HepG2 (cell line): ENCODE results near the gene HSPA5. TPM values are rescaled to one million over a fixed set of nuclear protein-coding genes. Genes with fewer than 3 reads are reported as not detected.

Experiments
- MYC ChIP-seq: sonication (generic); formaldehyde crosslinking; IDR thresholded peaks from 2 replicates; pipeline ENCODE4 v1.9.0; 2021; ENCODE audit warnings: missing genetic modification reagents, borderline replicate concordance
- SETDB1 ChIP-seq: sonication (generic); formaldehyde crosslinking; IDR thresholded peaks from 2 replicates; pipeline ENCODE4 v1.5.1; 2020; ENCODE audit warnings: missing genetic modification reagents, mild to moderate bottlenecking, borderline replicate concordance
- SOX6 ChIP-seq, 2 experiments: fragments of 450-650 bp in 1 of 2; sonication (generic) in 1 of 2; formaldehyde crosslinking in 1 of 2; IDR thresholded peaks; 2 replicates each; pipeline versions ENCODE4 v1.4.0 to v1.6.1; 2017 to 2020; ENCODE audit warnings: antibody characterized with exemption in 1 of 2, mild to moderate bottlenecking in 1 of 2, missing genetic modification reagents in 1 of 2
- ZBTB42 ChIP-seq: sonication (generic); formaldehyde crosslinking; IDR thresholded peaks from 2 replicates; pipeline ENCODE4 v1.5.0; 2020; ENCODE audit warnings: mild to moderate bottlenecking, missing genetic modification reagents
- ZBTB46 ChIP-seq: sonication (generic); formaldehyde crosslinking; IDR thresholded peaks from 2 replicates; pipeline ENCODE4 v1.4.0; 2020; ENCODE audit warnings: mild to moderate bottlenecking, missing genetic modification reagents, borderline replicate concordance
- ZNF12 ChIP-seq: sonication (generic); formaldehyde crosslinking; IDR thresholded peaks from 2 replicates; pipeline ENCODE4 v1.5.0; 2020; ENCODE audit warnings: missing genetic modification reagents
- ZNF318 ChIP-seq: sonication (generic); formaldehyde crosslinking; IDR thresholded peaks from 2 replicates; pipeline ENCODE4 v1.4.0; 2020; ENCODE audit warnings: mild to moderate bottlenecking, missing genetic modification reagents
- ZNF362 ChIP-seq: sonication (generic); formaldehyde crosslinking; IDR thresholded peaks from 2 replicates; pipeline ENCODE4 v1.4.0; 2020; ENCODE audit warnings: missing genetic modification reagents, mild to moderate bottlenecking, borderline replicate concordance
- ZNF484 ChIP-seq: sonication (generic); formaldehyde crosslinking; IDR thresholded peaks from 2 replicates; pipeline ENCODE4 v1.5.1; 2020; ENCODE audit warnings: mild to moderate bottlenecking, low read depth, missing genetic modification reagents, borderline replicate concordance
- ZNF496 ChIP-seq: sonication (generic); formaldehyde crosslinking; IDR thresholded peaks from 2 replicates; pipeline ENCODE4 v1.8.1; 2023; ENCODE audit warnings: mild to moderate bottlenecking, moderate library complexity, missing genetic modification reagents; ENCODE audit not compliant: insufficient replicate concordance
- ZNF615 ChIP-seq: sonication (generic); formaldehyde crosslinking; IDR thresholded peaks from 2 replicates; pipeline ENCODE4 v1.5.0; 2020; ENCODE audit warnings: mild to moderate bottlenecking, missing genetic modification reagents, borderline replicate concordance
- ZNF691 ChIP-seq: sonication (generic); formaldehyde crosslinking; IDR thresholded peaks from 2 replicates; pipeline ENCODE4 v1.4.0; 2020; ENCODE audit warnings: missing genetic modification reagents, low read depth, mild to moderate bottlenecking, borderline replicate concordance
- ZNF766 ChIP-seq: sonication (generic); formaldehyde crosslinking; IDR thresholded peaks from 2 replicates; pipeline ENCODE4 v1.5.0; 2020; ENCODE audit warnings: missing genetic modification reagents, borderline replicate concordance
- ZNF777 ChIP-seq: sonication (generic); formaldehyde crosslinking; IDR thresholded peaks from 2 replicates; pipeline ENCODE4 v1.4.0; 2020; ENCODE audit warnings: missing genetic modification reagents
- ZNF891 ChIP-seq: sonication (generic); formaldehyde crosslinking; IDR thresholded peaks from 2 replicates; pipeline ENCODE4 v1.5.0; 2020; ENCODE audit warnings: mild to moderate bottlenecking, missing genetic modification reagents
- polyA plus RNA-seq, 8 experiments: library from polyadenylated mRNA; depleted of rRNA in 3 of 8; stranded (reverse) in 7 of 8; unstranded in 1 of 8; fragments of >200 nt; fragmentation: Illumina TruSeq in 4 of 8; extraction: Trizol in 4 of 8; gene quantifications; 2 replicates each; pipeline versions ENCODE4 v1.2.1 to v1.2.3, GENCODE V29; 2011 to 2016; ENCODE audit warnings: low read depth in 4 of 8, missing spikeins in 1 of 8, mixed read lengths in 1 of 8; ENCODE audit not compliant: insufficient read depth in 1 of 8
- total RNA-seq, 5 experiments: library from RNA; depleted of rRNA; stranded (reverse); fragments of >200 nt; fragmentation: Illumina TruSeq; extraction: Trizol; gene quantifications; 2 replicates each; pipeline ENCODE4 v1.2.3, GENCODE V29; 2016; ENCODE audit warnings: low read depth in 1 of 5

HSPA5 gene
- total and polyA plus RNA-seq, 2 of the 13 experiments (the other 11 are each of a cell fraction or from before 2014, with no cell fraction given), result 201 to 206 TPM

GRCh38 chr9:125200216-125201047, 40.7 kb downstream of the HSPA5 start, which contains the start of gene RABEPK (continued):
- TF ChIP-seq ZNF318, result no peak
- 0 out of 2 replicates have a peak, but pooled peaks have one; percentile 0 for TF ChIP-seq ZNF691
- no peak; the same call in 1 of the 2 replicates for TF ChIP-seq ZNF891 (CRISPR knock-in tag)
- TF ChIP-seq SOX6 (IDR thresholded peaks at IDR 0.05), result no peak
- TF ChIP-seq SOX6 (CRISPR knock-in tag; IDR thresholded peaks at IDR 0.05), result peak; percentile 57; the same call in 1 of the 2 replicates
- no peak for TF ChIP-seq ZNF362
- no peak for TF ChIP-seq ZNF766 (CRISPR knock-in tag)
- peak; percentile 63; the same call in 1 of the 2 replicates for TF ChIP-seq ZNF615 (CRISPR knock-in tag)
- no peak for TF ChIP-seq ZNF484
- no peak for TF ChIP-seq SETDB1 (CRISPR knock-in tag)
- TF ChIP-seq ZNF777, result no peak
- no peak for TF ChIP-seq ZBTB42 (CRISPR knock-in tag)
- no peak for TF ChIP-seq ZNF496 (CRISPR knock-in tag)
- TF ChIP-seq ZNF12, result peak; percentile 17; the same call in 1 of the 2 replicates
- no peak for TF ChIP-seq ZBTB46 (CRISPR knock-in tag)
- TF ChIP-seq MYC, result peak; percentile 93
